HL-60/S4 treated with phorbol 12-myristate 13-acetate at 8.2 ng/mL for 4 days and 3 days (cell line): ENCODE results near the gene LRRC55.
"Not testable (repeated sequence)": the region's sequence is repeated elsewhere in the genome, so short reads cannot be mapped to it uniquely, and the experiment has no call there.

Source experiments
- in situ Hi-C: fragments of 300-500 bp; cut with MboI; formaldehyde crosslinking; loops from 2 replicates; pipeline ENCODE4 v1.15.0; 2022; ENCODE audit warnings: low sequenced_read_pairs

Gene LRRC55

DNA sequence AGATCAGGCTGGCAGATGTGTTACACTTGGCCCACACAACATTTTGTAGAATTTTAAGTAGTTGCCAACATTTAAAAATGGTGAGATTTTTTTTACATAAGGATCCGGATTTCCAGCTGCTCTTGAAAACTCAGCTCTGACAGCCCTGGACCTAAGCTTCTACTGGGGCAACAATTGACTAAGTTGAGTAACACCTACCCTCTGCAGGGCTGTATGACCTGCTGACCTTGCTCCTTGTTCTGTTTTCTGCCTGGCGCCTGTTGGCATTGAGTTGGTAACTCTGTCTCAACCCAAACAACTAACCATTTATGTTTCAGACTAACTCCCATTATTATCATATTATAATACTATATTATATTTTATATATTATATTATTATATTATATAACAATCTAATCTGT, 21.1 kb upstream of the LRRC55 start:
- in situ Hi-C loops: no loop called here

DNA sequence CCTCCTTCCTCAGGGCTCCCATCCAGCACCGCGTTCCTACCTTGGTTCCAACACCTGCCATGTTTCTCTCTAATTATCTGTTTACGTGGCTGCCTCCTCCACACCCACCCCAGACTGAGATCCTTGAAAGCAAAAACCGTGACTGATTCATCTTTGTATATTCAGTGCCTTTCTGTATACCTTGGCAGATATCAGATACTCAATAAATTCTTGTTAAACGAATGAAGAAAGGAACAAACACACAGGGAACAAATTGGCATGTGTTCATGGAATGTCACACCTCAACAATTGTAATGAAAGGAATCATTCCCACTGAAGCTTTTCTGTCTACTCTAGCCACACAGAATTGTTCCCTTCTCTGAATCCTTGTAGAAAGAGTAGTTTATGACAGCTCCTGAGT, 20.4 kb upstream of the LRRC55 start:
- in situ Hi-C loops: no loop called here

DNA sequence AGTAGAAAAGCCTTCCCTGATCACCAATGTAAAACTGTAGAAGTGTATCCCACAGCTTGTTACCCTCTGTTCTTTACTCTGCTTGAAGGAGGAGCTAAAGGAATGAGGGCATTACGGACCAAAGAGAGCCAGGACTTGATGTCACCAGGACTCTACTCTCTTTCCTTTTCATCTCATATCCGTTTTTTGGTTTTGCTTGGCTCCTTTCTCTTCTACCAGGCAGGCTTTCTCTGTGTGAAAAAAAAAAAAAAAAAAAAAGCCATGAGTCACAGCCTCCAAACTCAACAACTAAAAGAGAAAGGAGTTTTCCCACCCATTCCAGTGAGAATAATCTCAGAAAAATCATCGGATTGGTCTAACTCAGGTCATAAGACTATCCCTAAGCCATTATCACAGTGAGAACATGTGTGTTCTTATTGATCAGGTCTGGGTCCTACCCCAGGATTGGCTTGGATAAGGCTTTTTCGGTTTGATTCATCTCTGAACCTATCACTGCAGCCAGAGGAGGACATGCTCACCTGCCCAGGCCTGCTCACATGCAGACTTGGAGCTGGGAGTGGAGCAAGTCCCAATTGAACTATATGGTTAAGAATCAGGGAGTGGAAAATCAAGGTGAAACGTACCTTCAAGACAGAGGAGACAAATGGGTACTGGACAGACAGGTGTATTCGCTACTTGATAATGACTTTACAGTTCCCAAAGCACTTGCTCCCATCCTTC, 19.4 kb upstream of the LRRC55 start:
- in situ Hi-C loops: no loop called here

DNA sequence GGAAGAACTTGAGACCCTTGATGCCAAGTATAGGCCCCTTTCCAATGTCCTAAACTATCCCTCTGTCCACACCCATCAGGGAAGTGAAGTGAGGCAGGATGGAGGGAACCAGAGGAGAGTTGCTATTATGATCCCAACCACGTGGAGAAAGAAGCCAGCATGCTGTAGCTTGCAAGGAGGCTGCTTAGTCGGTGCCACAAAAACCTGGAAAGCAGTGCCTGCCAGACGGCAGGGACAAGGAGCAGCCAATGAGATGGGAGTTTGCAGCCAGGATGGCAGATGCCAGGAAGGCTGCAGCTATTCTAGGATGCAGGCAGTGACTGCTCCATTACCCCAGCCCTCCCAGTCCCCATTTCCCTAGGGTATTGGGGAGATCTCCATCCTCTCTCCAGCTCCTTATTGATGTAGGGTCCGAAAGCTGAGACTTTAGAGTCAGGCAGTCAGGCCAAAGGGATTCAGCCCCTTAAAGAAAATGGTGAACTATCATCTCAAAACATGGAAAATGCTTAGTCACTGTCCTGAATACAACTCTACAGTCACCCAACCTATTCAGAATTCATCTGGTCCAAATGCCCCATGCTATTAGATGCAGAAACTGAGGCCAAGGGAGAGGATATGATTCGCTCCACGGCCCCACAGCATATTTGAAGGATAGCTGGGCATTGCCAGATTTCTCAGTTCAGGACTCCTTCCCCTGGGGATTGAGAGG, 18.4 kb upstream of the LRRC55 start:
- in situ Hi-C loops: no loop called here

DNA sequence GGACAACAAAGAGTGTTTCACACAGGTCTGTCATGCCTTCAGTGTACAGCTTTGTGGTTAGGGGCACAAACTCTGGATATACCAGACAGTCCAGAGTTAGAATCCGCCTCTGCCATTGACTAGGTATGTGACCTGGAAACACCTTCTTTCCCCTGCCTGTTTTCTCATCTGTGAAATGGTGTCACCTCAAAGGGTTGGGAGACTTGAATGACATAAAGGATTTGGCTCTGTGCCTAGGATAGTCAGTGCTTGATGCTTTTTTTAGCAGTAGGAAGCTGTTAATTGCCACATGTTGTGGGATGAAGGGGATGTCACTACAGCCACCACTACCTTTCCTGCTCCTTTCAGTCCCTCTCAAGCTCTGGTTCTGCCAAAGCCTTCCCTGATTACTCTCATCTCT, 17.4 kb upstream of the LRRC55 start:
- in situ Hi-C loops: no loop called here

DNA sequence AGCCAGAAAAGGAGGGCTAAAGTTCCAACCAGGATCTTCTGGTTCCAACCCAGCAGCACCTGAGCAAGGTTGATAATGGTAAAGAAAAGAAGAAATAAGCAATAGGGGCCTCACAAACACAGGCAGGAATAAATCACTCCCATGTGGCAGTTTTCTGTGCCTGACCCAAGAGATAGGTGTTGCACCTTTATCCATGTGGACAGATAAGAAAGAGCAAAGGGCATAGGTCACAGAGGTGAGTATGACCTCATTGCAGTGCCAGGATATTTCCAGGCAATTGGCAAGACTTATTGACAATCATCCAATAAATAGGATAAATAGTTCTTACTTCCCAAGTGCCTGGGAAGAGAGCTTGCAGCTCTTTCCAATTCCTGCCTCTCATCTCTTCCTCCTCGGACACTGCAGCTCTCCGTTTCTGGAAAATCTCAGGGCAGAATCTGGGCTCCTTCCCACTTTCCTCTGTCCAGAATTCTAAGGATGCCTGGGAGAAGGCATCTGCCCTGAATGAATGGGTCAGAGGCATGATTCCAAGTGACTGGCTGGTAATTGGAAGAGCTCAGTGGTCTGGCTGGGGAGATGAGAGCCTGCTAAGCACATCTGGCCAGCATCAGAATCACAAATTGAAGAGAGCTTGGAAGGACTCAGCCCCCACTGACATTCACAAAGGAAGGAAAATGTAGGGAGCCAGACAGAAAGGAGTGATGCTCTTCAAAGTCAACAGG, 14.5 kb upstream of the LRRC55 start:
- in situ Hi-C loops: no loop called here

DNA sequence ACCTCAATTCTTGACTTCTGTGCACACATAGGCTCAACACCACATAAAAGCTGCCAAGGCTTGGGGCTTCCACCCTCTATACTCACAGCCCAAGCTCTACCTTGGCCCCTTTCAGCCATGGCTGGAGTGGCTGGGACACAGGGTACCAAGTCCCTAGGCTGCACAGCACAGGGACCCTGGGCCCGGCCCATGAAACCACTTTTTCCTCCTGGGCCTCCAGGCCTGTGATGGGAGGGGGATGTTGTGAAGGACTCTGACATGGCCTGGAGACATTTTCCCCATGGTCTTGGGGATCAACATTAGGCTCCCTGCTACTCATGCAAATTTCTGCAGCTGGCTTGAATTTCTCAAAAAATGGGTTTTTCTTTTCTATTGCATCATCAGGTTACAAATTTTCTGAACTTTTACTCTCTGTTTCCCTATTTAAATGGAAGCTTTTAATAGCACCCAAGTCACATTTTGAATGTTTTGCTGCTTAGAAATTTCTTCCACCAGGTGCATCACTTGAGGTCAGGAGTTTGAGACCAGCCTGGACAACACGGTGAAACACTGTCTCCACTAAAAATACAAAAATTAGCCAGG, 11.9 kb upstream of the LRRC55 start:
- in situ Hi-C loops: not testable (repeated sequence)

DNA sequence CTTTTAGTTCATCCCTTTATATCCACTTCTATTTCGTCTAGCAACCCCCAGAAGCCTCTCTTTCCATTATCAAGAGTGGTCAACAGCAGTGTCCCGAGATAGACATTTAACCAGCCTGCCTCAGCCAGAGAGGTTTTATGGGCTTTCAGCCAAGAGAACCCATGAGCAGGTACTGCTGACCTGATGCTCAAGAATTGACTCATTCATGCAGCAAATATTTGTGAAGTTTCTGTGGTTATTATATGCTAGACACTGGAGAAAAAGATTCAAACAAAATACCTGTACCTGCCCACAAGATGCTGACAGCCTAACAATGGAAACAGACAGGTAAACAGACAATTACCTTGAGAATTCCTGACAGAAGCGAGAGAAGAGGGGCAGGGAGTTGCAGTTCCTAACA, 9.7 kb upstream of the LRRC55 start:
- in situ Hi-C loops: no loop called here

DNA sequence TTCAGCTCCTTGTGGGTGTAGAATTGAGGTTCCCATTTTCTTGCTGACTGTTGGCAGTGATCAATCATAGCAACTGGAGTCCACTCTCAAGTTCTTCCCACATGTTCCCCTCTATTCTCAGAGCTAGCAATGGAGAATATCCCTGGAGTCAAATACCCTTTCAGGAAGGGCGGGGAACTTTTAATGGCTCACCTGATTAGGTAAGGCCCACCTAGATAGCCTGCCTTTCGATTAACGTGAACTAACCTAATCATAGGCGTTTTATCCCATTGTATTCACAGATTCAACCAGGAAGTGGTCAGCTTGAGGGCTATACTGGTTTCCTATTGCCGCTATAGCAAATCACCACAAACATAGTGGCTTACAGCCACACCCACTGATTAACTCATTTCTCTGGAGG, 7.1 kb upstream of the LRRC55 start:
- in situ Hi-C loops: no loop called here

DNA sequence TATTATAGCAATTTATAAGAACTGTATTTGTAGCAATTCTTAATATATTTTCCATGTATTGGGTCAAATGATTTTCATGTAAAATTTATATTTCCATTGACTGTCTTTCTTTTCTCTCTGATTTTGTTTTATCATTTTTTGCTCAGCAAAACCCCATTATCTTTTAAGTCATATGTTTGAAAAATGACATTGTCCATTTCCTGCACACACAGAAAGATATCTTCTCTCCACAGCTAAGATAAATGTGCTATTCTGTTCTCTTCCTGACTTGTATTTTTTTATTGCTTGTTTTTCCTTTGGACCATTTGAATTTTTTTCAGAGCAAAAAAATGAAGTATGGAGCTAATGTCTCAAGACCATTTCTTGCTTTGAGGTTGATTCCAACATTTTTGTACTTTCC, 6.3 kb upstream of the LRRC55 start:
- in situ Hi-C loops: no loop called here

DNA sequence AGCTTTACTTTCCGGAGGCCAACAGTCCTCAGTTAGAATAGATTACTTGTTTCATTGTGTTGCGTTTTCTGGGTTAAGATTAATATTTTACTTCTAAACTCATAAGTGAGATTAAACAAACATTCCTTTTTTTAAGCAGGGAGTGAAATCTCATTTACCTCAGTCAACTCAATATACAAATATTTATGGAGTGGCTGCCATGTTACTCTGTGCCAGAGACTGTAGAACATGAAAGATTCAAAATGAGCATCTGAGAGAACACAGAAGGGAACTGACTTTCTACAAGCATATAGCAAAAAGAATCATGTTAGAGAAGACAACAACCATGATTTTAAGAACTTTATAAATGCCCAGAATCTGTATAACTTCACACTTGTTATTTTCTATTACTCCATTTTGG, 3.4 kb upstream of the LRRC55 start:
- in situ Hi-C loops: no loop called here

DNA sequence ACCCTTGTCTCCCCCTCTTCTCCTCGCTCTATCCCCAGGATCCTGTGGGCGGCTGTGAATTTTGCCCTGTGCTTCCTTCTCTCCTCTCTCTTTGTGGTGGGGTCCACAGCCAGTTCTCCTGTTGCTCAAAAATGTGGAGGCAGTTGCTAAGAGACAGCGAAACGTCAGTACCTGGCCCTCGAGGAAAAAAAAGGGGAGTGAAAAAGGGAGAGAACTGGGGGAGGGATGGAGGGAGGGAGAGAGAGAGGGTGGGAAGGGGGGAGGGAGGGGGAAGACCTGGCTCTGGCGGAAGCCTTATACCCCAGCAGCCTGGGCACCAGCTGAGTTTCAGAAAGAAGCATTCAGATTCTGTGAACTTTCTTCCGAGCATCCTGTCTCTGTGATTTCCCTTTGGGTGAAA, 2.1 kb upstream of the LRRC55 start:
- in situ Hi-C loops: no loop called here

DNA sequence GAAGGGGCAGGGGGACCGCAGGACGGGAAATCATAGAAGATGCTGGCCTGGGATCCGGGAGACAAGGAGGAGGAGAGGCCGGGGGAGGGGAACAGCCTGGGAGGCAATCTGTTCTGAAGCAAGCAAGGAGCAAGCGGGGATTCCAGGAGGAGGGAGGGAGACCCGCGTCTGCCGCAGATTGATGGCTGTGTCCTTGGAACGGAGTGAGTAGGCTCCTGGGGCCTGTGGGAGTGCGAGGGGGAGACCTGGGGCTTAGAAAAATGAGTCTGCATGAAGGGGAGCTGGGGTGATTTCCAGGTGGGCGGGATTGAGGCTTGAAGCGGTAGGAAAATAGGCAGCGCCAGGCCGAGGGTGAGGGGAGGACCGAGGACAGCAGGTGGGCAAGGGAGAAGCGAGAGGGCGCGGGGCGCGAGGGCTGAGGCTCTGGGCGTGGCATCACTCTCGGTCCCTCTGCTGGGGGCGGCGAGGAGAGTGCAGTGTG, 1.6 kb upstream of the LRRC55 start:
- in situ Hi-C loops: no loop called here

DNA sequence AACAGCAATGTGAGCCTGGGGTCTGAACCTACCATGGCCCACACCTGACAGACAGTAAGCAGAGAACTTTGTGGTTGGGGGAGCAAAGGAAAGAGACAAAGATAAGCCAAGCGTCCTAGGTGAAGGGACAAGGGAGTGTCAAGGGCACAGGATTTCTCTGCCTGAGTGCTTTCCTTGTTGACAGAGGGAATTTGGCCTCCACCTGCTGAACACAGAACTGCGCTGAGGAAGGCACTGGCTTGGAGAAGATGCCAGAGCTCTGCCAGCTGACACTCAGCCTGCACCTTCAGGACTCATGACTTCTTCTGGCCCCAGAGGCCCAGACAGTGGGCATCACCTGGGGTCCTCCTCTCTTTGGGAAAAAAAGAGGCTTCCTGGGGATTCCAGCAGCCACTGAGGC, 789 bp upstream of the LRRC55 start:
- in situ Hi-C loops: no loop called here

DNA sequence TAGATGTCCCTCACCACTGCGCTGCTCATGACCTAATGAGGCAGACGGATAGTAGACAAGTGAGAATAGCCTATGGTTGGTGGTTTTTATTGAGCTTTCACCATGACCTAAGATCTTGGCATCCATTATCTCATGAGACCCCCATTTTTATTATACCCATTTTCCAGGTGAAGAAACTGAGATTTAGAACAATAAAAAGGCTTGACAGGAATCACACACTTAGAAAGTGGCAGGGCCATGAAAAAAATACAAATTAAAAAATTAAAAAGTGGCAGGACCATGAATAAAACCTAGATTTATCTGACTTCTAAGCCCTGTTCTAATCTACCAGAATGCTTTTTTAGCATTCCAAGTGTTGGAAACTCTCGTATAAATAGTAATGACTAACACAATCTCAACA, 1.1 kb downstream of the LRRC55 start:
- in situ Hi-C loops: no loop called here

DNA sequence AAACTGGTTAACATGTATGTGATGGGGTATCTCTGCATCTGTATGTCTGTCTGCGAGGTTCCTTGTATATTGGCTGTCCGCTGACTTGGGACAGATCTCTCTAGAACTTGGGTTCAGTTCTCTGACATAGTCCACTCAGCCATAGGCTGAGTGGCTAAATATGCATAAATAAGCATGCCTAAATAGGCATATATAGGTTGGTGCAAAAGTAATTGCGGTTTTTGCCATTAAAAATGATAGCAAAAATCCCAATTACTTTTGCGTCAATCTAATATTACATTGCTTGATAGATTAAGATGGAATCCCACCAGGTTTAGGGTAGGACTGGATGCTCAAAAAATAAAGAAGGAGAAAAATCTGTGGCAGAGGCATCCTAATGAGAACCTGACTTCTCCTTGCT, 8.8 kb downstream of the LRRC55 start:
- in situ Hi-C loops: no loop called here

DNA sequence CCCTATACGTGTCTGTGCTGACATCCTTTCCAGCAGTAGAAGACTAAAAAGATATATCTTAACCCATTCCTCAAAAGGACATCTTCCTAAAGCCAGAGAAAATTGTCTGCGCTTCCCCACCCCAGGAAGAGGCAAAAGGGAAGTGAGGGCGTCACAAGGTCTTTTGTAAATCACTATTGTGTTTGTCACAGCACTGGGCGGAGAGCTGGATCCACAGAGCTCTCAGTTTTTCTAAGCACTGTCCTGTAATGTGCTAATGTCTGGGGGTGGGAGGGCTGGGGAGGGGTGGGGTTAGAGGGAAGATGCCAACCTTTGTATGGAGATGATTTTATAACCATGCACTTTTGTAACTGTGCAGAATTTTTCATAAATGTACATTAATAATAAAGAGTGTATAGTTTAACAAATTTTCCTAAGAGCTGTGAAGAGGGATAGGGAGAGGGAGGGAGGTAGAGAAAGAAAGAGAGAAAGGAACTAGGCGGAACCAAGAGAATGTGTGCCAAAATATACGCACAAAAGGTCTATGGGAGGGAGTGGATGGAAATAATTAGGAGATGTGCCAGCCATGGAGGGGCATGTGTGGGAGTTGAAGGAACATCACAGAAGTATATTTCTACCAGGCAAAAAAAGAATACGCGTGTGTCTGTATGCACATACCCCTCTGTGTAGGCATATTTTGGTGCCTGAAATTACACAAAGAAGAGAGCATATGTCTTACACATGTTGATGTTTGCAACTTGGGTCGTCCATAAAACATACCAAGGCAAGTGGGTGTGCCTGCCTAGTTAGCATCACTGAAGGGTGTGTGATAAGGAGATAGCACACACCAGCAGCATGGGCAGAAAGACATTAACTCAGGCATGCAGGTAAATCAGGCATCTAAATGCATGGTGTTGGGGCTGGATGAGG, 9.8 kb downstream of the LRRC55 start:
- in situ Hi-C loops: no loop called here

DNA sequence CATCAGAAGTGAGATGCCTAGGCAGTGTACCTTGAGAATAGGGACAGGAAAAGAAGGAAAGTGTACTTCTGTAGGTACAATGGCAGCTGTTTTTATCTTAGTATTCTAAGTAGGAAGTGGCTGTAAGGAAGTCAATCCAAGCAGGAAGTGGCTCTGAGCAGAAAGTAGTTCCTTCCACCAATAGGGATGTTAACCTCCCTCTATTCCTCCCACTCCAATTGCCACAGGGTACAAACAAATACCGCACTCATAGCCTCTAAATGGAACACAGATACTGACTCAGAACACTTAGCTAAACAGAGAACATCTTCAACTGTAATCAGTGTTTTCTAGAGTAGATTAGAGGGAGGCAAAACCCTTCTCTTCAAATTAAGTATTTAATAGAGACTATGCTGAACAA, 10.6 kb downstream of the LRRC55 start:
- in situ Hi-C loops: no loop called here

DNA sequence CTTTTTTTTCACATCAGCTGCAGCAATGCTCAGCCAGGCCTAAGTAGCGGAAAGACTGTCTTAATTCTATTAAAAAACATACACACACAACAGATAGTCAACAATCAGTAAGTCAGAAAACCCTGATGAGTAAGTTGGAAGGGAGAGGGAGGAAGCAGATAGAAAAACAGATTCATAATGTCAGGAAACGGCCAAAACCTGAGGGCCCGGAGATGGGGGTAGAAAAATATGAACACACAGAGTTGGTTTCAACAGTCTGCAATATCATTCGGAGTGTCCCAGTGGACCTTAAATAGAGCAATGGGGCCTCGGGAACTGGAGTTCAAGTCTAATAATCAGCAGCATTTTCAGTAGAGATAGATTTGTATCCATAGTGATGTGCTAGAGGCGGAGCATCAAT, 14.8 kb downstream of the LRRC55 start:
- in situ Hi-C loops: no loop called here

DNA sequence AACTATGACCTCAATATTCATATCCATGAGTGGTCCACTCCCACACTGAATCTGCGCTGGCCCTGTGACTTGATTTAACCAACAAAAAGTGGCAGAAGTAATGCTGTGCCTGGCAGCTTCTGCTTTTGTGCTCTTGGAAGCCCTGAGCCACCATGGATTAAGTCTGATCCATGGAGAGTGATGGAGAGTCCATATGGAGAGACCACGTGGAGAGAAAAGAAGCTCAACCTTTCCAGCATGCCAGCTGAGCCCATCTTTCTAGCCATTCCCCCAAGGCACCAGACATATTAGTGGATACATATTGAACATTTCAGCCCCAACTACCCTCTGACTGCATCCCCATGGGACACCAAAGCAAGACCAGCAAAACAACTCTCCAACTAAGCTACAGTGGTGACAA, 16.0 kb downstream of the LRRC55 start:
- in situ Hi-C loops: no loop called here

DNA sequence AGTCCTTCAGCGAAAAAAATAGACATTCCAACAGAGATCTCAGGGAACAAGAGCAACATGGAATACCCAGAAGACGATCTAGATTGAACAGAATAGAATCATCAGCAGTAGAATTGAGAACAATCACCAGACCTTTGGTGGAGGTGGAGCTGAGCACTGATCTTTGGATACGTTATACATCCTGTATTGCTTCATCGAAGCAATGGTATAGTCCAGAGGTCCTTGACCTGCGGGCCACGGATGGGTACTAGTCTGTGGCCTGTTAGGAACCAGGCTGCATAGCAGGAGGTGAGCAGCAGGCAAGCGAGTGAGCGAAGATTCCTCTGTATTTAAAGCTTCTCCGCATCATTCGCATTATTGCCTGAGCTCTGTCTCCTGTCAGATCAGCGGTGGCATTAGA, 17.6 kb downstream of the LRRC55 start:
- in situ Hi-C loops: no loop called here
